Limb (tissue), 2 donors: ENCODE measurements around the gene C11orf86.

Experiments
- DNase-seq, 2 donors: peaks; one replicate each; pipeline ENCODE4 v3.0.0-alpha.2; 2016; ENCODE audit errors: extremely low spot score in 2 of 2

C11orf86 gene

DNA sequence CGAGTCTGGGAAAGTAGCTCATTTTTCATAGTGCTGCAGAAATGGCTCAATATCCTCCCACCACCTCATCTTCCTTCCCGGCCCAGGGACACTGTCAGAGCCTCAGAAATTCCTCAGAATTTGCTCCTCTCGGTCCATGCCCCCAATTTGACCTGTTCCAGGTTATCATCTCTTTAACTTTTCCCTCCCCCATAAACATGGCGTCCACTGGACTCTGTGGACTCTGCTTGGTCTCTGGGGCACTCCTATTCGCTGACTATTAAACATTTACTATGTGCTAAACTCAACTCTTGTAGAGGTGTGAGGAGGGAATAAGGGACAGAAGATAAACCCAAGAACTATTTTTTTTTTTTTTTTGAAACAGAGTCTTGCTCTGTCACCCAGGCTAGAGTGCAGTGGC lies 8.8 kb upstream of the C11orf86 start:
- no peak for DNase-seq

DNA sequence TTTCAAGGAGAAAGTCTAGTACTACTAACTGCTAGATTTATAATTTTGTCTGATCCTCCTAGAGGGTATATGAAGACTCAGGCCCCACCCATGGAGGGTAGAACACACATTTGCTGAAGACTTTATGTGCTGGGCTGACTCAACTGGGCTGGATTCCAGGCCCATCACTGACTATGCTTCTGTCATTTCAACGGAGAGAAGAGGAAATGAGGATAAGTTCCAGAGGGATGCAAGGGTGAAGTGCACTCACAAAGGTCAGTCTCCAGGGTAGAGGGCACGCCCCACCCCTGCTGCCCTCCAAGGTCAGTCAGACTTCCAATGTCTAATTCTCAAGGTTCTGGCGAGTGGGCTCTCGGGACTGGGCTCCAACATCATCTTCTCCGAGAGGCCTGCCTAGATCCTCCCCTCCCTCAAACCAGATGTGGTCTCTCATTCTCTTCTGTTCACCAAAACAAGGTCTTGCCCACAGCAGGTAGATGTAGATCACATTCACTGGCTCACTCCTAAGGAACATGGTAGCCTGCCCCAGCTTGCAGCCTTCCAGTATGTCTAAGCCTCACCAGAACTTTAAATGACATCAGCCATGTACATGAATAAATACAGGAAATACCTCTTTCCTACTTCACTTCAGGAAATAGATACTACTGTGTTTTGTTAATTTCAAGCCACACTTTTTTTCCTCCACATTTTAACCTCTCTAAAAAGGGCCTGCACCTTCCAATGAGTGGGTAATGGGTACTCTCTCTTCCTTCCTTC lies 7.3 kb upstream of the C11orf86 start:
- no peak for DNase-seq

DNA sequence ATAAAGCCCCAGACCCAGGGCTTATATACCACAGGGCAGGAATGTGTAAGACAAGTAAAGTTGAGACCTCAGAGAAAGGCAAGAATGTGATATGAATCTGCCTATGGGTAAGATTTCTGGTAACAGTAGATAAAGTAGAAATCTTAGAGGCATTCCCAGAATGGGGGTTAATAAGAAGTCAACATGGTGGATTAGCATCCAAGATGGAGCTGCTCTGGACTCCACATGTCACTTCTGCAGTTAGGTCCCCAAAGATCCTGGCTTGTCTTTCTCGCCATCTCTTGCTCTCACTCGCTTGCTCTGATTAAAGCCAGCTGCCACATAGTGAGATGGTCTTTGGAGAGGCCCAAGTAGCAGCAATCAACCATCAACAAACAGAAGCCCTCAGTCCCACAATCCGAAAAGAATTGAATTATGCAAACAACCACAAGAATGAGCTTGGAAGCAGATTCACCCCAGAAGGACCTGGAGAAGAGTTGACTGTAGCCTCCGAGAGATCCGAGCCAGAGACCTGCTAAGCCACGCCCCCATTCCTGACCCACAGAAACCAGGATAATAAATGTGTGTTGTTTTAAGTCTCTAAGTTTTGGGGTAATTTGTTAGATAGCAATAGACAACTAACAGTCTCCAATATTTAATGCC lies 5.4 kb upstream of the C11orf86 start:
- DNase-seq = no peak

DNA sequence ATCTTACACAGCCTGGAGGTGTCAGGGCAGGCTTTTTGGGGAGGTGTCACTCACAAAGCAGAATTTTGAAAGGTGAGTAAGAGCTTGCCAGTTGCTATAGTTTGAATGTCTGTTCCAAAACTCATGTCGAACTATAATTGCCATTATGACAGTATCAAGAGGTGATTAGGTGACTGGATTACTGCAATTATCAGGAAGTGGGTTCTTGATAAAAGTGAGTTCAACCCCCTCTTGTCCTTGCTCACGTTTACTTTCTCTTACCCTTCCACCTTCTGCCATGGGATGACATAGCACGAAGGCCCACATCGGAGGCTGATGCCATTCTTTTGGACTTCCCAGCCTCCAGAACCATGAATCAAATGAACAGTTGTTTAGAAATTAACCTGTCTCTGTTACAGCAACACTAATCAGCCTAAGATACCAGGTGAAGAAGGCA lies 4.7 kb upstream of the C11orf86 start:
- DNase-seq = no peak

DNA sequence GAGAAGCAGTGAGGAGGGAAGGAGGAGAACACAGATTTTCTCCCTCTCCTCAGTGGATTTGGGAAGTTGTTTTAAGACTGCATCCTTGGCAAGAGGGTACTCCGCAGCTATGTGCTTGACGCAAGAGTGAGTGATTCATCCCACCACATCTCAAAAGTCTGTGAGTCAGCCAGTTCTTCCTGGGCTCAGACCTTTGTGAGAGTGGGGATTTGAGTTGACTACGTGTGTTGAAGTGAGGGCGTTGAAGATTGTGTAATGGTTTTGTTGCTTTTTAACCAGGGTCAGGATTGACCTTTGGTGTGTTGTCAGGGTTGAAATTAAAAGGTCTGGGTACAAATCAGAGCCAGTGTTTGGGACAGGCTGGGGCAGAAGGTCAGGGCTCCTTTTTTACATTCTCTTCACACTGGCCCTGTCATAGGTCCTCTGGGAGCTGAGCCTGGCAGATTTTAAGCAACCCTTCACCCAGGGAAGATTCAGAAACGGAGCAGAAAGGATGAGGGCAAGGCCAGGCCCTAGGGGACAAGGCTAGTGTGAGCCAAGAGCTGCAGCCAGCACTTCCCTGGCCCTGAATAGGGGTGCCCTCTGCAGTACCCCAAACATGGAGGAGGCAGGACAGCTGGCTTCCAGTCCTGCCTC lies 4.2 kb upstream of the C11orf86 start:
- no peak for DNase-seq

DNA sequence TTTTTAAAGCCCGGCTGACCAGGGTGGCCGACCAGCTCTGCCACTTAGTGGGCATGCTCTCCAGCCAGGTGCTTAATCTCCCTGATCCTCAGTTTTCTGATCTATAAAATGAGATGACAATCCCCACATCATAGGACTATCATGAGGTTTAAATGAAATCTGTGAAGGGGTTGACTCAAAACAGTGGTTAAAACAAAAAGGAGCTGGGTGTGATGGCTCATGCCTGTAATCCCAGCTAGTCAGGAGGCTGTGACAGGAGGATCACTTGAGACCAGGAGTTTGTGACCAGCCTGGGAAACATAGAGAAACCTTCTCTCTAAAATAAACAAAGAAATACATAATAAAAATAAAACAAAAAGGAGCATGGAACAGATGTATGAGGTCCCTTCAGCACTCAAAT lies 3.6 kb upstream of the C11orf86 start:
- no peak for DNase-seq

DNA sequence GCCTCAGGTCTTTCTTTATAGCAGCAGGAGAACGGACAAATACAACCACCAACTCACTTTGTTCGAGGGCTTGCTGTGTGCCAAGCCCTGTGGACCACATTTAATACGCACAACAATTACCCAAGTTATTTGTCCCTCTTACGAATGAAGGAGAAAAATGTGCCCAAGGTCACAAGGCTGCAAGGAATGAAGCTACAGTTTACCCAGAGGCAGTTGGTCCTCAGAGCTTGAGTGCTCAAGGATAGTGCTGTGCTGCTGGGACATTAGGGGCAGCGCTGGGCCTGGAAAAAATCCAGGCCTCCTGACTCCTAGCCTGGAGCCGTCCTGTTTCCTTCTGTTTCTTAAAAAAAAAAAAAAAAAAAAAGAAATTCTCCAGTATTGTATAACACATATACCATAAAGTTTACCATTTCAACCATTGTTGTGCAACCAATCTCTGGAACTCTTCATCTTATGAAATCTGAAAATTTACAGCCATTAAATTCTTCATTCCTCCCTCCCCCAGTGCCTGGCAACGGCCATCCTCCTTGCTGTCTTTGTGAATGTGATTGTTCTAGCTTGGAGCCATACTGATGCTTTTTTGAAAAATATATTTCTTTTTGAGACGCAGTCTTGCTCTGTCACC lies 1.0 kb upstream of the C11orf86 start:
- no peak for DNase-seq

DNA sequence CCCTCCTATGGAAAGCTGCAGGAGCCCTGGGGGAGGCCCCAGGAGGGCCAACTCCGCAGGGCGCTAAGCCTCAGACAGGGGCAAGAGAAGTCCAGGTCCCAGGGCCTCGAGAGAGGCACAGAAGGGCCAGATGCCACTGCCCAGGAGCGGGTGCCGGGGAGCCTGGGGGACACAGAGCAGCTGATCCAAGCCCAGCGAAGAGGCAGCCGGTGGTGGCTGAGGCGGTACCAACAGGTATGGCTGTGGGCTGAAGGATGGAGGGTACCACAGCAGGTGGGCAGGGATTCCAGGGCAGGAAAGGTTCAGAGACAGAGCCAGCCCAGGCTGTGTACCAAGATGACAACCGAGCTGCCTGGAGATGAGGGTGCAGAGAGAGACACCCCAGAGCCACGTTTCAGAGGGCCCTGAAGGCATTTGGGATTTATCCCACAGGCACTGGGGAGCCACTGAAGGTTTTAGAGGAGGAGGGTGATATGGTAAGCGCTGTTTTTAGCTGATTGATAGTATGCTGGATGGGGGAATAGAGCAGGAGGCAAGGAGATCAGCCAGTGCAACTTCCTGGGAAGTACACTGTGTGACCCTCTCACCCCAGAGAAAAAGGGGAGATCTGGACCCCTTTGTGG lies 412 bp downstream of the C11orf86 start:
- no peak for DNase-seq

DNA sequence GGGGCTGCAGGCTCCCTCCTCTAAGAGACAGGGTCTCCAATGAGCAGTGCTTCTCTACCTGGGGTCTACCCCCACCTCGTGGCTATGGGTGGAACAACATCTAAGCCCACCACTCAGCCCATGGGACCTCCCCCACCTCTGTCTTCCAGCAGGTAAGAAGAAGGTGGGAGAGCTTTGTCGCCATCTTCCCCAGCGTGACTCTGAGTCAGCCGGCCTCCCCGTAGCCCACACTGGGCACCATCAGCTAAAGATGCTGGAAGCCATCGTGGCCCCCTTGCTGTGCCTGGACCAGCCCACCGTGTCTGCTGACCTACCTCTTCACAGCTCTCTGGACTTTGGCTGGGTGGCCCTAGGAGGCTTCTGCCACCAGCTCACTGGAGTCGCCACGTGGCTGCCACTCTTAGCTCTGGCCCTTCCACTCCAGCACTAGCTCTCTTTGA lies 944 bp downstream of the C11orf86 start:
- DNase-seq = peak in 1 of 2 donors; percentile 81

DNA sequence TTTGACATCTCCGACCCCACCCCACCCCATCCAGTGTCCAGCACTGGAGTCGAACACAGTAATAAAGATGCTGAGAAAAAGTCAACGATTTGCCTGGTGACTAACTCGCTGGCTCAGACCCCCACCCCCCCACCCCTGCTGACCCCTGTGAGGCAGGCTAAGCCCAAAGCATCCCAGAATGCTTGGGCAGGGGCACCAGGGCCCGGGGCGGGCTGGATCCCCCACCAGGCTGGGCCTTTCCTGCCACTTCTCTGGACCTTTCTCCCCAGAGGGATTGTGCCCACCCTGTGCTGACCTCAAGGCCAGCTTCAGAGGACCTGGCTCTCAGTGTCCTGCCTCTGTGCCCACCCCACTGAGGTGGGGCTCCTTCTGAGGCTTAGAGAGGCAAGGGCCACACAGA lies 1.8 kb downstream of the C11orf86 start:
- DNase-seq = no peak

DNA sequence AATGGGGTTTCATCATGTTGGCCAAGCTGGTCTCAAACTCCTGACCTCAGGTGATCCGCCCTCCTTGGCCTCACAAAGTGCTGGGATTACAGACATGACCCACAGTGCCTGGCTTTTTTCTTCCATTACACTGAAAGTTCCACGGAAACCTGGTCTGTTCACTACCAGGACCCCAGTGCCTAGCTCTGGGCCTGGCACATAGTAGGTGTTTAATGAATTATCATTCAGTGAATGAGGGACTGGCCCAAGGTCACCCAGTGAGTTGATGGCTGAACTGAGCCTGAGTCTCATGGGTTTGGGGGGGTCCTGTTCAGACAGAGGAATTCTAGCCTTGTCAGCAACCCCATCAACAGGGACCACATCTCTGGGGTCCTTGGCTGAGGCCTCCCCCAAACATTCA lies 3.1 kb downstream of the C11orf86 start:
- DNase-seq = no peak

DNA sequence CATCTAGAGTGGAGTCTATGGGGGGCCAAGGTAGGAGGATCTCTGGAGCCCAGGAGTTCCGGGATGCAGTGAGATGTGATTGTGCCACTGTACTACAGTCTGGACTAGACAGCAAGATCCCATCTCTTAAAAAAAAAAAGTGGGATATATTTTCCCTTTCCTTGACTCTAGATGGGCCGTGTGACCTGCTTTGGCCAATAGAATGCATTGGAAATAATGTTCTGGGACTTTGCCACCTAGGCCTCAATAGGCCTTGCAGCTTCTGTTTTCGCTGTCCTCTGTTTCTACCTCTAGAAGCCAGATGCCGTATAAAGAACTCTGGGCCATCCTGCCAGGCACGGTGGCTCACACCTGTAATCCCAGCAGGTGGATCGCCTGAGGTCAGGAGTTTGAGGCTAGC lies 3.6 kb downstream of the C11orf86 start:
- DNase-seq = no peak

DNA sequence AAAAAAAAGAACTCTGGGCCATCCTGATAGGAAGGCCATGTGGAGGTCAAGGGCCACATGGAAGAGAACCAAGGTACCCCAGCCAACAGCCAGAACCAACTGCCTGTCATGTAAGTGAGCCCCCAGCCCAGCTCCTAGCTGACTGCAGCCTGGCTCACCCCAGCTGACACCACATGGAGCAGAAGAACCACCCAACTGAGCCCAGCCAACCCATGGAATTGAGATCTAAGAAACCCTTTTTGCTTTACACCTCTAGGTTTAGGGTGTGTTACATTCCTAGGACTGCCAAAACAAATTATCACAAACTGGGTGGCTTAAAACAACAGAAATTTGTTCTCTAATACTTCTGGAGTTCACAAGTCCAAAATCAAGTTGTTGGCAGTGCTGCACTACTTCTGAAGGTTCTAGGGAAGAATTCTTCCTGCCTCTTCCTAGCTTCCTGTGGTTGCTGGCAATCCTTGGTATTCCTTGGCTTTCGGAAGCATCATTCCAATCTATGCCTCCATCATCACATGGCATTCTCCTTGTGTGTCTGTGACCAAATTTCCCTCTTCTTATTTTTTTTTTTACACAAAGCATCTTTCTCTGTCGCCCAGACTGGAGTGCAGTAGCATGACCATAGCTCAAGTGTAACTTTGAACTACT lies 4.4 kb downstream of the C11orf86 start:
- no peak for DNase-seq

DNA sequence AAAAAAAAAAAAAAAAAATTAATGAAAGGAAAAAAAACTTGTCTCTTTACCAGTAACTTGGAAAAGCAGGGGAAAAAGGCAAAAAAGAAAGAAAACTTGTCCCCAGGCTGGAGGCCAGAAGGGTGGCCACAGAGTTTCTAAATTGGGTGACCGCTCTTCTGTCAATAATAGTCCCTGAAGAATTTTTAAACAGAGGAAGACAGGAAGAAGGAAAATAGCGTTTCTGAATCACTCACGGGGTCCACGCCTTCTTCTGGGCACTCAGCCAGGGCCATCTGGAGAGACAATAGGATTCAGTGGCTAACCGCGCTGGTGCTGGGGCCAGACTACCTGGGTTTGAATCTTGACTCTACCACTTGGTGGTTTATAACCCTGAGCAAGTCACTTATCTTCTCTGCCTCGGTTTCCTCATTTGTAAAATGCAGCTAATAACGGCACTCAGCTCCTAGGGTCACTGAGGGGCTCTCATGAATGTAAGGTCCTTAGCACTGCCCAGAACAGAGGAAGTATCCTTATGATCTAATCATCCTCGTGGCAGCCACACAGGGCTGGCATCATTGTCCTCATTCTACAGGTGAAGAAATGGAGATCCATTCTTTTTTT lies 7.0 kb downstream of the C11orf86 start:
- DNase-seq = peak; percentile 79 to 81

DNA sequence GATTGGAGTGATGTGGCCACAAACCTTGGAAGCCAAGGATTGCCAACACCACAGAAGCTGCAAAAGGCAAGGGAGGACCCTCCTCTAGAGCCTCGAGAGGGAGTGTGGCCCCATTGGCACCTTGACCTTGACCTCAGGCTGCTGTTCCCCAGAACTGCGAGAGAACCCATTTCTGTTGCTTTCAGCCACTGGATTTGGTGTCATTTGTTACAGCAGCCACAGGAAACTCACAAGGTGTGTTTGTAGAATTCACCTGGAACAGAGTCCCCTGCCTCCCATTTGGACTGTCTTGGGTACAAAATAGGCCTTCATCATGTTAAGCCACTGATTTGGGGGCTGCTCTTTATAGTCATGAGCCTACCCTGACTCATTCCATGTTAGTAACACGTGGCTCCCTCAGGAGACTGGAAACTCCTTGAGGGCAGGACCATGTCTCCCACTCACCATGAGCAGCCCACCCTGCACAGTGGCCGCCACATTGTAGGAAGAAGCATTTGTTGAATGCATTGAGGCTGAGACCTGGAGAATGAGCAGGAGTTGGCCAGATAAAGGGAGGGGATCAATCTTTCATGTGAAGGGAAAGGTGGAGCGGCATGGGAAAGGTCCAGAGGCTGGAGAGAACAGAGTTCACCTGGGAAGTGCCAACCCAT lies 8.3 kb downstream of the C11orf86 start:
- no peak for DNase-seq

DNA sequence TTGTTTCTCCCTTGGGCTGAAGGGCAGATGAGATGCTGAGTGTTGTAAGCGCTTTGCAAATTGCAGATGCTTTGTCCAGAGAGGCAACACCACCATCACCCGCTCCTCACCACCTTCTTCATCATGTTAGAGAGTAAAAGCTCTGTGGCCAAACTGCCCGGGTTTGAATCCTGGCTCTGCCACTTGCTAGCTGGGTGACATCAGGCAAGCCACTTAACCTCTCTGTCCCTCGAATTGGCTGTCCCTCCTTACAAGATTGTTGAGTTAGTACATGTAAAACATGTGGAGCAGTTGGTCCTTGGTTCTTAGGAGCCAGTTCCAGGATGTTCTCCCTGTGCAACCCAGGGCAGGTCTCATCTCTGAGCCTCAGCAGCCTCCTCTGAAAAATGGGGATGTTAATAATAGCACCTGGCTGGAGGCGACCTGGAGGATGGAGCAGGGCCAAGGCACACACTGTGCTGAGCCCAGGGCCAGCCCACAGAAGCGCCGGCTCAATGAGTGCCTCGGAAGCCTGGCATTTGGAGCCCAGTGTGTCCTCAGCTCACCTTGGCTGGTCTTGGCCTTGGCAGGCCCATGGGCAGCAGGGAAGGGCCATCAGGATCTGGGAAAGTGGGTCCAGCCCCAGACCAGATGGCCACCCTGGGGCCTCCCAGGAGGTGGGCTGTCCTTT lies 10.5 kb downstream of the C11orf86 start:
- no peak for DNase-seq

DNA sequence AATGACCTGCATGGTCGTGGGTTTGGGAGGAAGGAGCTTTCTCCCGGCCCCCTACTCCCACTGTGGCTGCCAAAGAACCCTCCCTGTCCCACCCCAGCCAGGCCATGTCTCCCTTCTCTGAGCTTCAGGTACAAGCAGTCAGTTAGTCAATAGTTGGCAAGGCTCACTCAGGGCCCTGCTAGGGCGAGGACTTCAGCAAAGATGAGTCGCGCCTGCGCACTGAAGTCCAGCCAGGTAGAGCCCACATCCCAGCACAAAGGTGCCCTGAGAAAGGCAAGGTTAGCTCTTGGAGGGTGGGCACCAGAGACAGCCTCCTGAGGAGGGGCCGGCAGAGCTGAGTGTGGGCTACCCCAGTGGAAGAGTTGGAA lies 11.1 kb downstream of the C11orf86 start:
- DNase-seq = no peak

DNA sequence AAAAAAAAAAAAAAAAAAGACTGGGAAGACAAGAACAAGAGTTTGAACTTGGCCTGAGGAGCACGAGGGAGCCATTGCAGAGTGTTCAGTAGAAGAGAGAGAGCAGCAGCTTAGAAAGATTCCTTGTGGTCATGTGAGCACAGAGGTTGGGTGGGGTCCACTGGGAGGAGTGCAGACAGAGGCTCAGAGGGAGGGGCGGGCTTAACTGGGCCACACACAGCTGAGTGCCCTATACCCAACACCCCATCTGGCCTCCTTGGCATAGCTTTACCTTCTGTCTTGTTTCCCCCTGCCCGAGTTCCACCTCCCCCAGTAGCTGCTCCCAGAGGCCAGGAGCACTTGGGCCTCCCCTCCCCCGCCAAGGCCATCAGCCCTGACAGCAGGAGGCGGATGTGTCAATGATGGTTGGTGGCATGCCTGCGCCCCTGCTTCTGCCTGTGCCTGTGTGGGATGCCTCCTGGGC lies 12.1 kb downstream of the C11orf86 start:
- no peak for DNase-seq

DNA sequence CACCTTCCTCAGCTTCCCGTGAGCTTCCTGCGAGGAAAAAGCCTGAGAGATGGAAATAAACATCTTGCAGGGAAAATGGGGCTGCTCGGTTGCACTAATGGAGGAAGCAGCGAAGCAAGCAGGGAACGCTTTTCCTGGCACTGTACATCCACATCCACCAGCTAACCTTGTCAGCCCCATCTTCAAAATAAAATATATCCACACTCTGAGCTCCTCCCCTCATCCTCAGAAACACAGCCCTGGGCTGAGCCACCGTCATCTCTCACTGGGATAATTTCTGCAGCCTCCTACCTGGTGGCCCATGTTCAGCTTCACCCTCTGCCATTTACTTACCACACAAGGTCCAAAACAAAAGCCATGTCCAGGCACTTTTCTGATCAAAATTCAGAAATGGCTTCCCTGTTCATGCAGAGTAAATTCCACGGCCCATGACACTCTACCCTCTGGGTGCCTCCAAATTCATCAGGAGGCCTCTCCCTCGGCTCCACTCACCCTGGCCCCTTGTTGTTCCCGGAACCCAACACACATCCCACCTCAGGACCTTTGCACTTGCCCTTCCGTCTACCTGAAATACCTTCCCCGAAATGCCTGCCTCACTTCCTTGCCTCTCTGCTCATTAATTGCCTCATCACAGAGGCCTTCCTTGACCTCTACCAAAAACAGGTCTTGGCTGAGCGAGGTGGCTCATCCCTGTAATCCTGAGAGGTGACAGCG lies 13.0 kb downstream of the C11orf86 start:
- no peak for DNase-seq
